OCI-LY7 (cell line): Measurements from ENCODE around the gene PTPN21. TPM values are rescaled to one million over a fixed set of nuclear protein-coding genes. Genes with fewer than 3 reads are reported as not detected.

ENCODE experiments used
- BruUV-seq: library from RNA; stranded (reverse); fragments of 400-500 nt; replicated peaks from 2 replicates; lab custom pipeline; 2021; lab: Mats Ljungman, UMichigan
- CTCF ChIA-PET: fragments of 300-600 bp; sonication (Branson Sonifier 250); formaldehyde crosslinking; loops from one replicate; lab custom pipeline; 2022; ENCODE audit warnings: antibody characterized with exemption; ENCODE audit not compliant: unreplicated experiment; lab: Charles Lee
- POLR2A ChIA-PET: fragments of 300-600 bp; sonication (Branson Sonifier 250); formaldehyde crosslinking; loops from one replicate; lab custom pipeline; 2022; ENCODE audit warnings: antibody characterized with exemption; lab: Charles Lee
- DNase-seq: peaks from one replicate; pipeline ENCODE4 v3.0.0-alpha.2; 2015; ENCODE audit warnings: low spot score
- H2AFZ ChIP-seq: fragments of 200-600 bp; sonication (generic), shearing (Covaris generic); 2 replicates; pipeline ENCODE4 v1.6.1; 2014; ENCODE audit warnings: mild to moderate bottlenecking, antibody characterized with exemption, low read length, moderate library complexity
- H3K27ac ChIP-seq: fragments of 200-600 bp; sonication (generic); 2 replicates; pipeline ENCODE4 v1.5.1; 2014; ENCODE audit warnings: mixed run types, low read depth, mild to moderate bottlenecking, moderate library complexity, low read length, inconsistent platforms; ENCODE audit not compliant: poor library complexity, severe bottlenecking
- H3K36me3 ChIP-seq: fragments of 200-600 bp; sonication (generic); 2 replicates; pipeline ENCODE4 v1.6.1; 2014; ENCODE audit warnings: mild to moderate bottlenecking, antibody characterized with exemption, low read length, moderate library complexity, mixed read lengths; ENCODE audit not compliant: insufficient read depth
- H3K4me1 ChIP-seq: fragments of 200-600 bp; sonication (generic); 2 replicates; pipeline ENCODE4 v1.5.1; 2014; ENCODE audit warnings: mild to moderate bottlenecking, low read length; ENCODE audit not compliant: insufficient read depth, poor library complexity, severe bottlenecking
- H3K4me2 ChIP-seq: fragments of 200-600 bp; sonication (generic); 2 replicates; pipeline ENCODE4 v1.6.1; 2014; ENCODE audit warnings: mild to moderate bottlenecking, low read length
- H3K4me3 ChIP-seq: fragments of 200-600 bp; sonication (generic); 2 replicates; pipeline ENCODE4 v1.5.1; 2014; ENCODE audit warnings: mild to moderate bottlenecking, low read depth, low read length; ENCODE audit not compliant: poor library complexity, severe bottlenecking
- H3K79me2 ChIP-seq: fragments of 200-600 bp; sonication (generic); 2 replicates; pipeline ENCODE4 v1.6.1; 2016; ENCODE audit warnings: low read depth, mild to moderate bottlenecking, low read length, moderate library complexity, mixed read lengths; ENCODE audit not compliant: insufficient read depth
- H3K9me2 ChIP-seq: fragments of 200-600 bp; sonication (generic); 2 replicates; pipeline ENCODE4 v1.6.1; 2016; ENCODE audit warnings: mild to moderate bottlenecking, low read length, mixed read lengths; ENCODE audit not compliant: insufficient read depth
- H3K9me3 ChIP-seq: fragments of 200-600 bp; sonication (generic); 2 replicates; pipeline ENCODE4 v1.6.1; 2014; ENCODE audit warnings: mild to moderate bottlenecking, mixed run types, low read length, mixed read lengths
- H4K20me1 ChIP-seq: fragments of 200-600 bp; sonication (generic); 2 replicates; pipeline ENCODE4 v1.6.1; 2014; ENCODE audit warnings: mild to moderate bottlenecking, antibody characterized with exemption, low read length, moderate library complexity, mixed read lengths; ENCODE audit not compliant: insufficient read depth
- CTCF ChIP-seq: fragments of 200-600 bp; sonication (generic); conservative IDR thresholded peaks from 2 replicates; pipeline ENCODE4 v1.5.1; 2014; ENCODE audit warnings: mild to moderate bottlenecking, antibody characterized with exemption, low read length, moderate library complexity, mixed read lengths
- EZH2phosphoT487 ChIP-seq: fragments of 200-600 bp; sonication (generic); IDR thresholded peaks from 2 replicates; pipeline ENCODE4 v1.6.1; 2018; ENCODE audit warnings: low read depth, borderline replicate concordance, mild to moderate bottlenecking, mixed run types, antibody characterized with exemption, low read length, moderate library complexity, mixed read lengths
- intact Hi-C: fragments of 100-400 bp; cut with micrococcal nuclease; formaldehyde crosslinking; loops from one replicate; pipeline ENCODE4 v1.10.0; 2022; ENCODE audit not compliant: unreplicated experiment
- total RNA-seq, 2 experiments: library from RNA; depleted of rRNA in 1 of 2; stranded (reverse); fragments of >200 nt in 1 of 2; shearing (Covaris generic) in 1 of 2; gene quantifications; 2 replicates each; pipeline ENCODE4 v1.2.3, GENCODE V29; 2014 to 2022

The PTPN21 gene
- total RNA-seq, 2 experiments from 2014 or later: not detected

DNA sequence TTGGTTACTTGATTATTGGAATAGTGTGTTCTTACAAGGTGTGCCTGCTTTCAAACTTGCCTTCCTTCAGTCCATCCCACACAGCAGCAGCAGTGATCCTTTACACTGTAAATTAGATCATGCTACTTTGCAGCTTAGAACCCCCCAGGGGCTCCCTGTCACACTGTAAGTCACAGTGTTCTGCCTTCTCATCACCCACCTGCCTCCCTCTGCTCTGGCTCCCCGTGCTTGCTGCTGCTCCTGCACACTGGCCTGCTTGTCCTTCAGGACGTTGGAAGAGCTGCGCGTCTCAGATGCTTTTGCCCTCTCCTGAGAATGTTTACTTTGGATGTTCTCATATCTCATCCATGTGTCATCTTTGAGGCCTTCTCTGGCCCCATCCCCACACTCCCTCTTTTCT is 35.4 kb upstream of the PTPN21 start:
- no peaks in the 10 kb centered on the region for H4K20me1 ChIP-seq
- H3K4me2 ChIP-seq: no peak overlapping the region
- H3K9me2 ChIP-seq: no peaks in the 10 kb centered on the region
- H3K36me3 ChIP-seq: peaks cover 78% of the 10 kb centered on the region
- no TSS peak for BruUV-seq
- ChIA-PET POLR2A (no interaction called here), CTCF (no interaction called here)
- H3K9me3 ChIP-seq: no peaks in the 10 kb centered on the region
- H3K27ac ChIP-seq: no peak overlapping the region
- no peak overlapping the region for H3K4me3 ChIP-seq
- H2AFZ ChIP-seq: no peak overlapping the region
- H3K4me1 ChIP-seq: no peaks in the 10 kb centered on the region
- H3K79me2 ChIP-seq: no peaks in the 10 kb centered on the region
- no peak for TF ChIP-seq EZH2phosphoT487
- TF ChIP-seq CTCF: no peak
- intact Hi-C loops: no loop called here
- no peak for DNase-seq

DNA sequence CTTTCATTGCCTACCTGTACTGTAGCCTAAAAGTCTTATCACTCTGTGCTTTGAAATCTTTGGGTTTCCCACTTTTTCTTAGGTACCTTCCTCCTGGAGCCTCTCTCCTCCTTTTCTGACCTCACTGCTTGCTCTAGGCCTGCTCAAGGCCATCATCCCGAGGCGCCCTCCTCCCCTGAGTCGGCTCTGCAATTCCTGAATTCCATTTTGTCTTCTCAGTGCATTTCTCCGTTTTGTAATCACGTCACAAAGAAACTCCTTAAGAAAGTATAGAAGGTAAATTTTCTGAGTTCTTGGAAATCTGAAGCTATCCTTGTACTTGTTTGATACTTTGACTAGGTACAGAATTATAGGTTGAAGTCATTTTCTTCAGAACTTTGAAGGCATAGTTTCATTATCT is 33.3 kb upstream of the PTPN21 start:
- DNase-seq: no peak
- no peak overlapping the region for H3K27ac ChIP-seq
- H3K4me1 ChIP-seq: no peaks in the 10 kb centered on the region
- no peaks in the 10 kb centered on the region for H3K79me2 ChIP-seq
- H3K9me3 ChIP-seq: no peaks in the 10 kb centered on the region
- CTCF ChIA-PET: no interaction called here
- no TSS peak for BruUV-seq
- peaks cover 77% of the 10 kb centered on the region for H3K36me3 ChIP-seq
- intact Hi-C loops: no loop called here
- no peaks in the 10 kb centered on the region for H3K9me2 ChIP-seq
- H4K20me1 ChIP-seq: no peaks in the 10 kb centered on the region
- POLR2A ChIA-PET: no interaction called here
- no peak overlapping the region for H3K4me3 ChIP-seq
- no peak overlapping the region for H3K4me2 ChIP-seq
- H2AFZ ChIP-seq: no peak overlapping the region
- TF ChIP-seq EZH2phosphoT487 (no peak), CTCF (no peak)

DNA sequence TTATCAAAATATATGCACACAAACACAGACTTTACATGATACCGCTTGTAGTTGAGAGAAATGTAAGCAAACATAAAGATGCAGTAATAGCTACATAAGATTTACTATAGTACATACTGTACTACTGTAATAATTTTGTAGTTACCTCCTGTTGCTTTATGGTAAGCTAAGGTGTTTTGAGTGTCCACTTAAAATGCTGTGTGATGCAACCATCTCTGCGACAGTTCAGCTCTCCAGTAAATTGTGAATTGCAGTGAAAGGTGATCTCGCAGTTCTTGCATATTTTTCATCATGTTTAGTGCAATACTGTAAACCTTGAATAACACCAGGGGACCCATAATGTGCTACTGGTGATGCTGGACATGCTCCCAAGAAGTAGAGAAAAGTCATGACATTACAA is 29.6 kb upstream of the PTPN21 start:
- intact Hi-C loops: no loop called here
- H3K4me2 ChIP-seq: no peak overlapping the region
- DNase-seq: no peak
- TF ChIP-seq EZH2phosphoT487: no peak
- TF ChIP-seq CTCF: no peak
- H3K9me2 ChIP-seq: no peaks in the 10 kb centered on the region
- H3K4me1 ChIP-seq: no peaks in the 10 kb centered on the region
- CTCF ChIA-PET: no interaction called here
- BruUV-seq: no TSS peak
- no peak overlapping the region for H2AFZ ChIP-seq
- POLR2A ChIA-PET: no interaction called here
- H3K79me2 ChIP-seq: no peaks in the 10 kb centered on the region
- H3K36me3 ChIP-seq: peaks cover 89% of the 10 kb centered on the region
- H3K4me3 ChIP-seq: no peak overlapping the region
- no peaks in the 10 kb centered on the region for H4K20me1 ChIP-seq
- H3K9me3 ChIP-seq: no peaks in the 10 kb centered on the region
- no peak overlapping the region for H3K27ac ChIP-seq
